Right lobe of liver (tissue), 6 donors: ENCODE results near the gene FRS2. TPM values are rescaled to one million over a fixed set of nuclear protein-coding genes. Genes with fewer than 3 reads are reported as not detected.

Experiments
- ATAC-seq, 4 donors: fragments of 200-7000 bp; cut with Tn5 transposase; one replicate each; pipeline ENCODE4 v1.9.1; 2020; ENCODE audit warnings: mild to moderate bottlenecking in 4 of 4, moderate library complexity in 4 of 4
- DNase-seq, 3 donors: peaks; one replicate each; pipeline ENCODE4 v3.0.0-alpha.2; 2020
- H3K27ac ChIP-seq, 3 donors: fragments of 200-600 bp; one replicate each; pipeline ENCODE4 v1.8.0; 2022
- H3K27me3 ChIP-seq, 2 donors: fragments of 200-600 bp; one replicate each; pipeline ENCODE4 v1.8.0; 2022
- H3K36me3 ChIP-seq, 4 donors: fragments of 200-600 bp; sonication (generic) in 1 of 4; one replicate each; pipeline versions ENCODE4 v1.5.1 to v1.8.0; 2017 to 2022; ENCODE audit warnings: control low read depth in 1 of 4
- H3K4me1 ChIP-seq, 4 donors: fragments of 200-600 bp; sonication (generic) in 1 of 4; one replicate each; pipeline versions ENCODE4 v1.5.1 to v1.8.0; 2017 to 2022; ENCODE audit warnings: control low read depth in 1 of 4
- H3K4me3 ChIP-seq, 3 donors: fragments of 200-600 bp; one replicate each; pipeline ENCODE4 v1.8.0; 2022
- H3K9me3 ChIP-seq, 4 donors: fragments of 200-600 bp; sonication (generic) in 1 of 4; one replicate each; pipeline versions ENCODE4 v1.5.1 to v1.8.0; 2017 to 2022; ENCODE audit warnings: control low read depth in 1 of 4
- POLR2A ChIP-seq: fragments of 450-650 bp; IDR thresholded peaks from one replicate; pipeline ENCODE4 v1.6.1; 2017; ENCODE audit warnings: antibody characterized with exemption, mild to moderate bottlenecking
- WGBS: methylation state at CpG from one replicate; pipeline ENCODE4 v1.1.6; 2018; ENCODE audit warnings: low coverage, low lambda C conversion rate; ENCODE audit not compliant: insufficient coverage; ENCODE audit errors: missing lambda C conversion rate; 5-methylcytosine and 5-hydroxymethylcytosine counted together
- intact Hi-C, 2 donors: fragments of 100-400 bp; cut with DNase I; formaldehyde crosslinking; loops; one replicate each; pipeline versions ENCODE4 v1.11.2 to v1.14.1; 2022
- total RNA-seq, 6 experiments: library from RNA; depleted of rRNA in 2 of 6; stranded (reverse); fragments of >200 nt in 2 of 6; fragmentation: NEBNext Ultra II Directional in 3 of 6; extraction: Animal tissue kit (Norgen Biotek cat#: 25700) in 3 of 6; gene quantifications; one replicate each; pipeline versions ENCODE4 v1.1.0 to v1.2.4, GENCODE V29; 2016 to 2023
- TF ChIP-seq, protein P1 (sequence below), 4 donors: fragments of 200-600 bp in 3 of 4; fragments of 450-650 bp in 1 of 4; IDR thresholded peaks; one replicate each; pipeline versions ENCODE4 v1.5.1 to v1.8.0; 2016 to 2022; ENCODE audit warnings: antibody characterized with exemption in 4 of 4, mild to moderate bottlenecking in 2 of 4
- donor health status: DM: no; HTN: yes; CAD: no.
- donor health status: DM: no; HTN: no; CAD: no.
- donor health status: DM: no; HTN: no; CAD: no.
- donor health status: DM: no; HTN: yes; CAD: no.
- donor health status: DM: no; HTN: yes; CAD: no.

FRS2 gene
- total RNA-seq, 6 experiments from 2014 or later, result 13.8 to 27.8 (median 15.8) TPM

DNA sequence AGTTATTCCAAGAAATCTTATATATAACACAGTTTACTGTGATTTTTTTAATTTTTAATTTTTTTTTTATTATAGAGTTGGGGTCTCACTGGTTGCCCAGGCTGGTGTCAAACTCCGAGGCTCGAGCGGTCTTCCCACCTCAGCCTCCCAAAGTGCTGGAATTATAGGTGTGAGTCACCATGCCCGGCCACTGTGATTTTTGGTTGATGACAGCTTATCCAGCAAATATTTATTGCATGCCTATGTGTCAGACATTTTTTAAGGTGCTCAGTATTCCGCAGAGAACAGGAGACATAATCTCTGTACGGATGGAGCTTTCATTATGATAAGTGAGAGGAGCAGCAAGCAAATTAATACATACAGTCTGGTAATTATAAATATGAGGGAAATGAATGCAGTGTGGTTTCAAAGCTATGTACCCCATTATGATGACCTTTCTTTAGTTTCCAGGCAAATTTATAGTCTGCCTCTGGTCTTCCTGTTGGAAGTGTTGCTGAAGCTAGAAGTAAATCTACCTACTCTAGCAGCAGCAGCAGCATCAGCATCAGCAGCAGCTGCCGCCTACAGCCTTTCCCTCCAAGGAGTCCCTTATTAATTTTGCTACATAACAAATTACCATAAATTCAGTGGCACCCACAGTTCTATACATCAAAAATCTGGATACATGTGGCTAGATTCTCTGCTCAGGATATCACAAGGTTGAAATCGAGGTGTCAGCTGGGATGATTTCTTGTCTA lies 32.3 kb downstream of the FRS2 start:
- intact Hi-C loops, result no loop called here
- Histone ChIP-seq H3K4me1 (peaks cover 0 to 7% (median 0%) of the 10 kb centered on the region in 4 donors), H3K4me3 (no peak overlapping the region), H3K27me3 (no peaks in the 10 kb centered on the region), H3K36me3 (no peaks in the 10 kb centered on the region), H3K27ac (no peak overlapping the region), H3K9me3 (no peaks in the 10 kb centered on the region)
- TF ChIP-seq POLR2A, result no peak
- TF ChIP-seq, protein P1, sequence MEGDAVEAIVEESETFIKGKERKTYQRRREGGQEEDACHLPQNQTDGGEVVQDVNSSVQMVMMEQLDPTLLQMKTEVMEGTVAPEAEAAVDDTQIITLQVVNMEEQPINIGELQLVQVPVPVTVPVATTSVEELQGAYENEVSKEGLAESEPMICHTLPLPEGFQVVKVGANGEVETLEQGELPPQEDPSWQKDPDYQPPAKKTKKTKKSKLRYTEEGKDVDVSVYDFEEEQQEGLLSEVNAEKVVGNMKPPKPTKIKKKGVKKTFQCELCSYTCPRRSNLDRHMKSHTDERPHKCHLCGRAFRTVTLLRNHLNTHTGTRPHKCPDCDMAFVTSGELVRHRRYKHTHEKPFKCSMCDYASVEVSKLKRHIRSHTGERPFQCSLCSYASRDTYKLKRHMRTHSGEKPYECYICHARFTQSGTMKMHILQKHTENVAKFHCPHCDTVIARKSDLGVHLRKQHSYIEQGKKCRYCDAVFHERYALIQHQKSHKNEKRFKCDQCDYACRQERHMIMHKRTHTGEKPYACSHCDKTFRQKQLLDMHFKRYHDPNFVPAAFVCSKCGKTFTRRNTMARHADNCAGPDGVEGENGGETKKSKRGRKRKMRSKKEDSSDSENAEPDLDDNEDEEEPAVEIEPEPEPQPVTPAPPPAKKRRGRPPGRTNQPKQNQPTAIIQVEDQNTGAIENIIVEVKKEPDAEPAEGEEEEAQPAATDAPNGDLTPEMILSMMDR (IDR thresholded peaks at IDR 0.05), result no peak
- WGBS, result 95% methylated on average over 7 of the region's 8 CpGs
- DNase-seq (no peak), ATAC-seq (no peak)

DNA sequence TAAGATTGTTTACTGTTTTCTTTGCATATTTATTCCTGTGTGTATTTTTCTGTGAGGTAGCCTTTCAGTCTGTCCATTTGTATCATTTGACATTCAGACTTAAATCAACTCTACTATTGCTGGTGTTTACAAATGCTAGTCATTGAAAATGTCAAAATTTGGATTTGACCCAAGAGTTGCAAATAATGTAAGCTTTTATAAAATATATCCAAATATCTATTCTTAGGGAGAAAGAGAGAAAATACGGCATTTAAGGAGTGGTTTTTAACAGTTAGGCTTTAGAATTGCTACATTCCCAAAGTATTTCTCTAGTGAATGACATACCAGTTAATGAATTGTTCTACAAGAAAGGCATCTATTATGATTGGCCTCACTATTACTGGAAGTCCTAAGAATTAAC lies 37.9 kb downstream of the FRS2 start:
- no peak for DNase-seq
- Histone ChIP-seq H3K4me3 (no peak overlapping the region), H3K27me3 (no peaks in the 10 kb centered on the region), H3K4me1 (peaks cover 0 to 18% (median 2%) of the 10 kb centered on the region in 4 donors), H3K9me3 (no peaks in the 10 kb centered on the region), H3K36me3 (no peaks in the 10 kb centered on the region), H3K27ac (no peak overlapping the region)
- intact Hi-C loops, result no loop called here
- 80% methylated on average over 1 of the region's 1 CpG for WGBS
- no peak for TF ChIP-seq POLR2A
- TF ChIP-seq, protein P1 (IDR thresholded peaks at IDR 0.05), result no peak
- no peak for ATAC-seq

DNA sequence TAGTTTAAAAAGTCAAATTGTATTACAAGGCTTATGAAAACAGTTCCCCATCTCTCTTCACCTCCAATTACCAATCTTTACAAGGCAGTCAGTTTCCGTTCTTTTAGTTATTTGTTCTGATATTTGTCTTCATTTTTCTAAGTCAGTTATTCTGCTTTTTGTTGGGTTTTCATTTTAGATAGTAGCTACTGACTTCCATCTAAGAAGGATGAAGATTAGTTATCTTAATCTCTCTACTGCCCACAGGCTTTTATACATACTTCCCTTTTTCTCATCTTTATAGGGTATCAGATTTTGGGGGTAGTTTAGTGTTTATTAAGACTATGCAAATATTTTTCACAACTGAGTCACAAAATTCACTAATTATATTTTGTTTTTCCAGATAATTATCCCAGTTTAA lies 38.4 kb downstream of the FRS2 start:
- Histone ChIP-seq H3K4me3 (no peak overlapping the region), H3K27ac (no peak overlapping the region), H3K4me1 (peaks cover 0 to 18% (median 2%) of the 10 kb centered on the region in 4 donors), H3K27me3 (no peaks in the 10 kb centered on the region), H3K9me3 (no peaks in the 10 kb centered on the region), H3K36me3 (no peaks in the 10 kb centered on the region)
- no peak for TF ChIP-seq POLR2A
- TF ChIP-seq, protein P1 (IDR thresholded peaks at IDR 0.05), result no peak
- DNase-seq (no peak), ATAC-seq (no peak)
- intact Hi-C loops, result no loop called here
- WGBS, result 88% methylated on average over 1 of the region's 1 CpG

DNA sequence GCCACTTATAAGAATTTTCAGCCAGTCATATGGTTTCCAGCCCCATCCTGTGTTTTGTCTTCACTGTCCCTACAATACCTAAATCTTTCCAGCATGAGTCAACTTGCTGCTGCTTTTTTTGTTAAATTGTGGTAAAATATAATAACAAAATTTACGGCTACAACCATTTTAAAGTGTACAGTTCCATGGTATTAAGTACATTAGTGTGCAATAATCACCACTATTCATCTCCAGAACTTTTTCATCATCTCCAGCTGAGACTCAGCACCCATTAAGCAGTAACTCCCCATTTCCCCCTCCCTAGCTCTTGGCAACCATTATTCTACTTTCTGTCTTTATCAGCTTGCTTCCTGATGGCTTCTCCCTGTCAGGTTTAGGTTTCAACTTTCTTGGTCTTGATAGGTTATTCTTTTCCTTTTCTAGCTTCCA lies 39.1 kb downstream of the FRS2 start:
- Histone ChIP-seq H3K4me3 (no peak overlapping the region), H3K27me3 (no peaks in the 10 kb centered on the region), H3K27ac (no peak overlapping the region), H3K4me1 (peaks cover 0 to 18% (median 2%) of the 10 kb centered on the region in 4 donors), H3K36me3 (no peaks in the 10 kb centered on the region), H3K9me3 (no peaks in the 10 kb centered on the region)
- WGBS, result 100% methylated on average over 1 of the region's 1 CpG
- no peak for DNase-seq
- intact Hi-C loops, result no loop called here
- no peak for ATAC-seq
- TF ChIP-seq, protein P1 (IDR thresholded peaks at IDR 0.05), result no peak
- TF ChIP-seq POLR2A, result no peak
